Activated CD8-positive, alpha-beta memory T cell treated with anti-CD3 and anti-CD28 coated beads, Interleukin-2, amount 50 U/mL, for 1 hour (primary cell): ENCODE data around the gene DNPEP.
"Not testable (repeated sequence)": the region's sequence is repeated elsewhere in the genome, so short reads cannot be mapped to it uniquely, and the experiment has no call there.

ENCODE experiments used
- DNase-seq: peaks from one replicate; pipeline ENCODE4 v3.0.0-alpha.2; 2020; ENCODE audit errors: extremely low read depth

Gene DNPEP

GRCh38 chr2:219419331-219420197 is 31.9 kb upstream of the DNPEP start:
- no peak for DNase-seq

DNA sequence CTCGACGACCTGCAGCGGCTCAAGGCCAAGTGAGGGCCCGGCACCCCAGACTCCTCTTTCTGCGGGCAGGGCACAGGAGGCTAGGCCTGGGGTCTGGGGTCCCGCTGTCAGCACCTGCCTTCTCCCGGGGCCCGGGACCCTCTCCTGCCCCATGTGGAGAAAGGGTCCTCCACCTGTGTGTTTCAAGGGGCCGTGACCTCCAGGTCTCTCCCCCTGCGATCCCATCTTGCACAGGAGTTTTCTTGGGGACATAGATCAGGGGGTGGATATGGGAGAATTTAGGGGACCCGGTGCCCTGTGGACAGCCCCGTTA is 31.3 kb upstream of the DNPEP start:
- no peak for DNase-seq

GRCh38 chr2:219418155-219419011 is 30.7 kb upstream of the DNPEP start, which contains the start of gene DES:
Gene DES (plus strand): TSS chr2:219418377. CDS start chr2:219418463, 86 bp downstream.
- no peak for DNase-seq

- DNase-seq: no peak
Measured at GRCh38 chr2:219417374-219417773, 29.7 kb upstream of the DNPEP start.

GRCh38 chr2:219416938-219417337 is 29.2 kb upstream of the DNPEP start:
- no peak for DNase-seq

DNA sequence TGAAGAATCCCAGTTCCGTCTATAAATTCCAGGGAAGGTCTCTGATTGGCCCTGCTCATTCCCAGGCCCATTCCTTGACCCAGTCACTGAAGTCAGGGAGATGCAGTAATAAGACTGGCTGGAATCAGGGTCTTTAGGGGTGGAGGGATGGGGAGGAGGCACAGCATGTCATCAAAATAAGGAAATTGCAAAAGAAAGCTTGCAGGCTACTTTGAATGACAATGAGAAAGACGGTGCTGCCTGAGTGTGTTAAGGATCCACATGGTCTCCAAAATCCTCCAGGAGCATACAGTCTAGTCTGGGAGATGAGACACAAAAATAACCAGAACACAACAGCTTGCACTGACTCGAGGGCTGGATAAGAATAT is 28.5 kb upstream of the DNPEP start:
- DNase-seq: no peak

- no peak for DNase-seq
Measured at GRCh38 chr2:219415580-219416234, 28.0 kb upstream of the DNPEP start.

- no peak for DNase-seq
Measured at GRCh38 chr2:219414857-219415256, 27.1 kb upstream of the DNPEP start.

- no peak for DNase-seq
Measured at GRCh38 chr2:219410390-219410789, 22.7 kb upstream of the DNPEP start.

DNA sequence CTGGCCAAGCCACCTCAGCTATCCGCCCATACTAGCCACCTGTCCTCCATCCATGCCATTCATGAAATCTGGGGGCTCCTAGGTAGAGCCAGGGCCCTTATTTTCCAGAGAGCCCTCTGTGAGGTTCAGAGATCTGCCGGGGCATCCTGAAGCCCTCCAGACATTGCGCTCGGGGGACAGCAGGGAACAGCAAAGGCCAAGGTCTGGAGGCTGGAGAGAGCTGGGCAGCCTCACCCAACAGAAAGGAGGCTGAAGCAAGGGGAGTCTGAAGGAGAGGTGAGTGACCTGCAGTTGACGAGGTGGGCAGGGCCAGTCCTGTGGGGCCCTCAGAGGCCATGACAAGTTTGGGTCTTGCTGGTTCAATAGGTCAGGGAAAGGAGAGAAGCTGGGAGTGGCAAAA is 21.9 kb upstream of the DNPEP start:
- no peak for DNase-seq

GRCh38 chr2:219408631-219409030 is 20.9 kb upstream of the DNPEP start:
- no peak for DNase-seq

- DNase-seq: no peak
Measured at GRCh38 chr2:219408204-219408603, 20.5 kb upstream of the DNPEP start.

DNA sequence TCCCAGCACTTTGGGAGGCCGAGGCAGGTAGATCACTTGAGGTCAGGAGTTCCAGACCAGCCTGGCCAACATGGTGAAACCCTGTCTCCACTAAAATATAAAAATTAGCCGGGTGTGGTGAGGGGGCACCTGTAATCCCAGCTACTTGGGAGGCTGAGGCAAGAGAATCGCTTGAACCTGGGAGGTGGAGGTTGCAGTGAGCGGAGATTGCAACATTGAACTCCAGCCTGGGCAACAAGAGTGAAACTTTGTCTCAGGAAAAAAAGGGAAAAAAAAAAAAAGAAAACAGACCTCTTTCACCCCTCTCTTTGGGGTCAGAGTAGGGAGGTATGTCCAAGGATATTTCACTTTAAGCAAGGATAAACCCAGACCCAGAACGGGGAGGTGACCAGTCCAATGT is 19.6 kb upstream of the DNPEP start:
- not testable (repeated sequence) for DNase-seq

GRCh38 chr2:219406861-219407230 is 19.1 kb upstream of the DNPEP start:
- no peak for DNase-seq

DNA sequence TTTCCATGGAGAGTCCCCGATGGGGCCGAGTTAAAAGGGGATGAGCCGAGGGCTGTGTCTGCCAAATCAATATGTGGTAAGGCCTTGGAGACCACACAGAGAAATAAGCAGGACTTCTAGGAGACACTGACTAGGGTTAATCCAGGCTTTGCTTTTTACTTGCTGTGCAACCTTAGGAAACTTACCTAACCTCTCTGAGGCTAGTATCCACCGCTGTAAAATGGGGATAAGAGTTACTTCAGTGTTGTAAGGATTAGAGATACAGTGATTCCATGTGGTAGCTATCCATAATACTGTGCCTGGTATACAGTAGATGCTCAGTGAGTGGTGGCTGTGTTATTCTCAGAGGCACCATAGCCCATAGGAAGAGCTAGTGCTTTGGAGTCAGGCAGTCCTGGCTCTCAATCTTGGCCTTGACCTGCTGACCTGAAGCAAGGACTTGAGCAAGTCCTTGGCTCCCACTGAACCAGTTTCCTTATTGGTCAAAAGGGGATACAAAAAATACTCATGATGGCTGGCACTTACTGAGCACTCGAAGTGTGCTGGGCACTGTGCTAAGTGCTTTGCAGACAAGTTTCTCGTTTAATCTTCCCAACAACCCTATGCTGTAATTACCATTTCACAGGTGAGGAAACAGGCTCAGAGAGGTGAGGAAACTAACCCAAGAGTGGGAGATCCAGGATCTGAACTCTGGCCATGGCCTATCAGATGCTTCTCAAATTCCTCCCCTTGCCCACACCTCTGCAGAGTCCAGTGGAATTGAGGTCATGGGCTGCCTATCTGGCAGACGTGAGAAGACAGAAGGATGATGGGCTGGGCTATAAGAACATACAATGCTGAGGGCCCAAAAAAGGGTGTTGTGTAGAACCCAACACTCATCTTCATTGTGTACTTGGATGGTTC is 18.5 kb upstream of the DNPEP start:
- DNase-seq: no peak

- DNase-seq: no peak
Measured at GRCh38 chr2:219405451-219405850, 17.7 kb upstream of the DNPEP start.

- DNase-seq: no peak
Measured at GRCh38 chr2:219404954-219405353, 17.2 kb upstream of the DNPEP start.

DNA sequence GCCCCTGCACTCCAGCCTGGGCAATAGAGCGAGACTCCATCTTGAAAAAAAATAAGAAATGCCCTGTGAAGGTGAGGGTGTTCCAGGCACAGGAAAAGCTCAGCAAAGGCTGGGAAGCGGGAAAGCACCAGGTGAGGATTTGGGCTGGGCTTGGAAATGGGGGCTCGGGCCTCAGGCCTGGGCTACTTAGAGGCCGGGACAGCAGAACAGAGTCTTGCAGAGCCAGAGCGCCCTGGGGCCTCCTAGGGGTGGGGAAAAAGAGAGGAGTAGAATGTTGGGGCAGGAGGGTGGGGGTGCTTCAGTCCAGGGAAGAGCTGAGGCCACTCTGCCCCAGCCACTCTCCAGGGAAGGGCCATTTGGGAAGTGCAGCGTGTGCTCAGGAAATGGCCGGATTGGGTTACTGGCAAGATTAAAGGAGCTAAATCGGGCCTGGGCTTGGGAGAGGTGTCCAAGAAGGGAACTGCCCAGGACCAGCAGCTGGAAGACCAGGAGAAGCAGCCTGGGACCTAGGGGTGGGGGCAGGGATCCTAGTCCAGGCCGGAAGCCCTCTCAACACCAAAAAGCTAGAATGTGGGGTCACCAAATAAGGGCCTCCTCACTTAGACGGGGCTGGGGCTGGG is 16.7 kb upstream of the DNPEP start:
- DNase-seq: no peak

- DNase-seq: no peak
Measured at GRCh38 chr2:219403861-219404260, 16.1 kb upstream of the DNPEP start.

- DNase-seq: peak; percentile 19
Measured at GRCh38 chr2:219402665-219403515, 15.2 kb upstream of the DNPEP start.
